GM15510 (cell line): Measurements from ENCODE around the gene ANKRD11.

Experiments used
- POLR2A ChIP-seq: IDR thresholded peaks from 3 replicates; pipeline ENCODE4 v1.6.1; 2011; ENCODE audit warnings: borderline replicate concordance; ENCODE audit not compliant: insufficient read length; ENCODE audit errors: extremely low read depth

Gene ANKRD11

GRCh38 chr16:89376812-89377452, 113.4 kb downstream of the ANKRD11 start:
- TF ChIP-seq POLR2A, result no peak

GRCh38 chr16:89375686-89376085, 114.7 kb downstream of the ANKRD11 start:
- no peak for TF ChIP-seq POLR2A

GRCh38 chr16:89375021-89375420, 115.3 kb downstream of the ANKRD11 start:
- no peak for TF ChIP-seq POLR2A

- TF ChIP-seq POLR2A, result no peak
Observed at GRCh38 chr16:89374393-89374960, 115.9 kb downstream of the ANKRD11 start.

GRCh38 chr16:89373355-89374110, 116.8 kb downstream of the ANKRD11 start:
- no peak for TF ChIP-seq POLR2A

- TF ChIP-seq POLR2A, result no peak
Observed at GRCh38 chr16:89371968-89372634, 118.3 kb downstream of the ANKRD11 start.

- no peak for TF ChIP-seq POLR2A
Observed at GRCh38 chr16:89371386-89371785, 119.0 kb downstream of the ANKRD11 start.

GRCh38 chr16:89370601-89371000, 119.8 kb downstream of the ANKRD11 start:
- TF ChIP-seq POLR2A, result no peak

GRCh38 chr16:89370081-89370511, 120.3 kb downstream of the ANKRD11 start:
- TF ChIP-seq POLR2A, result no peak

- TF ChIP-seq POLR2A, result no peak
Observed at GRCh38 chr16:89369266-89369895, 121.0 kb downstream of the ANKRD11 start.

GRCh38 chr16:89368604-89369249, 121.6 kb downstream of the ANKRD11 start:
- TF ChIP-seq POLR2A, result no peak

GRCh38 chr16:89367538-89367915, 122.8 kb downstream of the ANKRD11 start:
- no peak for TF ChIP-seq POLR2A

GRCh38 chr16:89366561-89367537, 123.5 kb downstream of the ANKRD11 start:
- no peak for TF ChIP-seq POLR2A
